HG02763 (cell line): ENCODE data around the gene ZFP36.

Experiments
- ATAC-seq: cut with Tn5 transposase; IDR thresholded peaks from one replicate; pipeline ENCODE4 v1.9.1; 2021; ENCODE audit warnings: mild to moderate bottlenecking, moderate library complexity; ENCODE audit not compliant: unreplicated experiment

ZFP36 gene

GRCh38 chr19:39382991-39383828 lies 23.4 kb upstream of the ZFP36 start:
- no peak for ATAC-seq

- no peak for ATAC-seq
Measured at GRCh38 chr19:39384839-39385568, 21.6 kb upstream of the ZFP36 start.

GRCh38 chr19:39385629-39386411 lies 20.8 kb upstream of the ZFP36 start:
- ATAC-seq = no peak

- no peak for ATAC-seq
Measured at GRCh38 chr19:39386557-39386956, 20.1 kb upstream of the ZFP36 start.

- ATAC-seq = no peak
Measured at GRCh38 chr19:39388657-39389056, 18.0 kb upstream of the ZFP36 start.

- ATAC-seq = no peak
Measured at GRCh38 chr19:39389631-39390414, 16.8 kb upstream of the ZFP36 start.

- peak; percentile 5 for ATAC-seq
Measured at GRCh38 chr19:39390451-39390750, 16.2 kb upstream of the ZFP36 start.

GRCh38 chr19:39390751-39391437 lies 15.8 kb upstream of the ZFP36 start, which contains the start of the genes MED29 and PAF1:
Gene MED29, plus strand, starts transcription at chr19:39391378. Its CDS starts 45 bp downstream, at chr19:39391423.
Gene PAF1, minus strand, starts transcription at chr19:39391106. Its CDS starts 242 bp downstream, at chr19:39390864.
- ATAC-seq = peak; percentile 90

GRCh38 chr19:39397360-39398296 lies 9.0 kb upstream of the ZFP36 start:
- peak; percentile 37 for ATAC-seq

GRCh38 chr19:39398297-39398864 lies 8.3 kb upstream of the ZFP36 start:
- ATAC-seq = no peak

- no peak for ATAC-seq
Measured at GRCh38 chr19:39399668-39400050, 7.0 kb upstream of the ZFP36 start.

- ATAC-seq = no peak
Measured at GRCh38 chr19:39400061-39400460, 6.6 kb upstream of the ZFP36 start.

- no peak for ATAC-seq
Measured at GRCh38 chr19:39401070-39401548, 5.5 kb upstream of the ZFP36 start.

- no peak for ATAC-seq
Measured at GRCh38 chr19:39401549-39402345, 4.9 kb upstream of the ZFP36 start.

GRCh38 chr19:39402346-39403300 lies 4.0 kb upstream of the ZFP36 start:
- peak; percentile 32 for ATAC-seq
